Activated CD4-positive, alpha-beta T cell treated with anti-CD3 and anti-CD28 coated beads for 48 hours (primary cell): ENCODE results near the gene LSAMP.

ENCODE experiments used
- DNase-seq: peaks from one replicate; pipeline ENCODE4 v3.0.0-alpha.2; 2020

The LSAMP gene

GRCh38 chr3:116155841-116156240 lies 289.4 kb downstream of the LSAMP start:
- DNase-seq = no peak

GRCh38 chr3:116154389-116154788 lies 290.9 kb downstream of the LSAMP start:
- DNase-seq = no peak

- no peak for DNase-seq
Observed at GRCh38 chr3:116153174-116153573, 292.1 kb downstream of the LSAMP start.

- DNase-seq = no peak
Observed at GRCh38 chr3:116150655-116151167, 294.6 kb downstream of the LSAMP start.

GRCh38 chr3:116148881-116149851 lies 296.1 kb downstream of the LSAMP start:
- no peak for DNase-seq

- DNase-seq = no peak
Observed at GRCh38 chr3:116145613-116146012, 299.7 kb downstream of the LSAMP start.

GRCh38 chr3:116141724-116142123 lies 303.6 kb downstream of the LSAMP start:
- no peak for DNase-seq

- DNase-seq = no peak
Observed at GRCh38 chr3:116140100-116140689, 305.1 kb downstream of the LSAMP start.

GRCh38 chr3:116139641-116140040 lies 305.6 kb downstream of the LSAMP start:
- no peak for DNase-seq

GRCh38 chr3:116135457-116136085 lies 309.7 kb downstream of the LSAMP start:
- no peak for DNase-seq

- DNase-seq = no peak
Observed at GRCh38 chr3:116129187-116129946, 315.9 kb downstream of the LSAMP start.

- DNase-seq = no peak
Observed at GRCh38 chr3:116127464-116127863, 317.8 kb downstream of the LSAMP start.

GRCh38 chr3:116124166-116124565 lies 321.1 kb downstream of the LSAMP start:
- no peak for DNase-seq

GRCh38 chr3:116118475-116119169 lies 326.7 kb downstream of the LSAMP start:
- DNase-seq = no peak

GRCh38 chr3:116114586-116114985 lies 330.7 kb downstream of the LSAMP start:
- DNase-seq = no peak

- DNase-seq = no peak
Observed at GRCh38 chr3:116112696-116113095, 332.6 kb downstream of the LSAMP start.

GRCh38 chr3:116111765-116112164 lies 333.5 kb downstream of the LSAMP start:
- DNase-seq = no peak

- no peak for DNase-seq
Observed at GRCh38 chr3:116103868-116104530, 341.3 kb downstream of the LSAMP start.

GRCh38 chr3:116102037-116102436 lies 343.2 kb downstream of the LSAMP start:
- DNase-seq = no peak

- DNase-seq = no peak
Observed at GRCh38 chr3:116097226-116097625, 348.1 kb downstream of the LSAMP start.

- no peak for DNase-seq
Observed at GRCh38 chr3:116096631-116097030, 348.7 kb downstream of the LSAMP start.

GRCh38 chr3:116093374-116093773 lies 351.9 kb downstream of the LSAMP start:
- no peak for DNase-seq
